Stimulated activated CD4-positive, alpha-beta T cell treated with anti-CD3 and anti-CD28 coated beads, TNF-alpha, amount 100 ng/mL, for 1 hour (primary cell): ENCODE data around the gene RPH3AL.
"Not testable (repeated sequence)": the region's sequence is repeated elsewhere in the genome, so short reads cannot be mapped to it uniquely, and the experiment has no call there.

Source experiments
- DNase-seq, 3 donors: peaks; one replicate each; pipeline ENCODE4 v3.0.0-alpha.2; 2020; ENCODE audit warnings: low read depth in 3 of 3, low spot score in 1 of 3

The RPH3AL gene

DNA sequence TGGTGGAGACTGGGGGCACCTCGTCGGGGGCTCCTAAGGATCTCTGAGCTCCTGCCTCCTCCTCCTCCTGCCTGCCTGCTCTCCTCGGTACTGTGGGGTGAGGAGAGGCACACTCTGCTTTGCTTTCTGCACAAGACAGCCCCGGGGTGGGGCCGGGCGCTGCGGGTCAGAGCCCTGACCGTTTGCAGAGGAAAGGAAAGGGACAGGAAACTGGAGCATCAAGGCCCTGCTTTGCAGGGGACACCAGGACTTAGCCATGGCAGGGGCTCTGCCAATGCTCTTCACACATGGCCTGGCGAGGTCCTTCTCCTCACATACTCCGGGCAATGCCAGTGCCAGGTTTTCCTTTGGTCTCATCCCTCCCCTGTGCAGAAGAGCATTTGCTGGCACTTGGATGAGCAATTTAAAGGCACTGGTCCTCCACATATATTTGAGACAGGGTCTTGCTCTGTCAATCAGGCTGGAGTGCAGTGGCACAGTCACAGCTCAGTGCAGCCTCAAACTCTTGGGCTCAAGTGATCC lies 147.4 kb downstream of the RPH3AL start:
- no peak for DNase-seq

DNA sequence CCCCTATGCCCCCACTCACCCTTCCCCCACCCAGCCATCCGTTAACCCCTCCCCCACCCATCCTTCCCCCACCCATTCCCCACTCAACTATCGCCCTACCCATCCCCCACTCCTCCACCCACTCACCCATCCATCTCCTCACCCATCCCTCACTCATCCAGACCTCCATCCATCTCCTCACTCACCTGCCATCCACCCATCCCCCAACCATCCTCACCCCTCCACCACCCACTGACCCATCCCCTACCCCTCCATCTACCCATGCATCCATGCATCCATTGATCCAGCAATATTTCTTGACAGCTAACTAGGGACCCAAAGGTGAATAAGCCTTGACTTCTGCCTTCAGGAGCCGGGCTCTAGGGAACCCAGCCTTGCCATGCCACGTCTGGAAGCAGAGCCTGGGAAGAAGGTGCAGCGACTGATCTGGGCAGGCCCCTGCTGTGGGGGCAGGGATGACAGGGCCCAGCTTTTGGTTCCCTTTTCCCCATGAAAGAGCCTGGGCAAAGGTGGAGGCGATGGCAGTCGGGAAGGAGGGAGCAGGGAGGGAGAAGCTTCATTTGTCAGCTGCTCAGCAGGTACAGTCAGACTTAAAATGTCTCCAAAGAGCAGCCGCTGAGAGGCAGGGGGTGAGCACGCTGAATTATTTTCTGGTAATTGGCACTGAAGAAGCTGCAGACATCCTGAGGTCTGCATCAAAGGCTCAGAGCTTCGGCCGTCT lies 148.0 kb downstream of the RPH3AL start:
- DNase-seq = no peak

DNA sequence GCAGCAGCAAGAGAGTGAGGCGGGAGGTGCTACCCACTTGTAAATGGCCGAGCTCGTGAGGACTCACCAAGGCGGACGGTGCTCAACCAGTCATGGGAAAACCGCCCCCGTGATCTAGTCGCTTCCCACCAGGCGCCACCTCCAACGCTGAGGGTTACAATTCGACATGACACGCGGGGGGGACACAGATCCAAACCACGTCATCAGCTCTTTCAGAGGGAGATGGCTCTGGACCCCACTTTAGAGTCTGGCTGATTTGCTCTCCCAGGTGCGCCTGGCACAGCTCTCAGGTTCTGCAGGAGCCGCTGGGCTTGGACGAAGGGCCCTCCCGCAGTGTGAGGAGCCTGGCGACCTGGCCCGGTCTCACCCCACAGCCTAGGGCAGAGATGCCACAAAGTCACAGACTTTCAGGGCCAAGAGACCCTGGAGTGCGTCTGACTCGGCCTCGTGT lies 150.1 kb downstream of the RPH3AL start:
- DNase-seq = no peak

DNA sequence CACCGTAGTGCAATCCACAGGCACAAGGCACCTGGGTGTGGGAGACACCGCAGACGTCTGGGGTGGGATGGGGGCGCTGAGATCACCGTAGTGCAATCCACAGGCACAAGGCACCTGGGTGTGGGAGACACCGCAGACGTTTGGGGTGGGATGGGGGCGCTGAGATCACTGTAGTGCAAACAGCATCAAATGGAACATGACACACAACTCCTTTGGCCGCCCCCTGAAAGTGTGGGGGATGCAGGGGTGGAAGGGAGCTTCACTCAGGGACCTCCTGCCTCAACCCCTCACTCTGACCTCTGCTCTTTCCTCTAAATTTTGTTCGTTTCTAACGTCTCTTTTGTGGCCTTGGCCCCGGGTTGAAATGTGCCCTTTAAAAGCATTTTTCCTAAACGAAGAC lies 150.9 kb downstream of the RPH3AL start:
- not testable (repeated sequence) for DNase-seq

DNA sequence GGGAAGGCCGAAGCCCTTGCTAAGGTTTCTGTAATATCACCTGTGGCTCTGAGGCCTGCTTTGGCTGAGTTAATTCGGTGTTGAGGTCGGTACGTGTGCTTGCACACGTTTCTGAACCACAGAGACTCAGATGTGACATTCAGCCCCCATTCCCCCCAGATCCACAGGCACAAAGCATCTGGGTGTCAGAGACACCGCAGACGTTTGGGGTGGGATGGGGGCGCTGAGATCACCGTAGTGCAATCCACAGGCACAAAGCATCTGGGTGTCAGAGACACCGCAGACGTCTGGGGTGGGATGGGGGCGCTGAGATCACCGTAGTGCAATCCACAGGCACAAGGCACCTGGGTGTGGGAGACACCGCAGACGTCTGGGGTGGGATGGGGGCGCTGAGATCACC lies 151.3 kb downstream of the RPH3AL start:
- DNase-seq = not testable (repeated sequence)

DNA sequence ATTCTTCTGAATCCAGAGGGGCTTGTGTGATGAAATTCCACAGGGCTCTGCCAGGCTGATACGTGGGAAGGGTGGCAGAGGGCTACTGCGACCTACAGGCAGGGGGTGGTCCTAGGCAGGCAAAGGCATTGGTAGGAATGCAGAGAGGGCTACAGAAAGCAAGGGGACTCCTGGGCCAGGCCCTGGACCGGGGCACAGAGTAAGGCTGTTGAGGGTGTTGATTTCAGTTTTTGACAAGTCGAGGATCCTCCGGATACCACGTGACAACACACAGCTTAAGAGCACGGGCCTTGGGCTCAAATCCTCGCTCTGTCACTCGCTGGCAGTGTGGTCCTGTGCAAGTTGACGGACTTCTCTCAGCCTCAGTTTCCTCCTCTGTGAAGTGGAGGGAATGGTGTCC lies 152.0 kb downstream of the RPH3AL start:
- no peak for DNase-seq

DNA sequence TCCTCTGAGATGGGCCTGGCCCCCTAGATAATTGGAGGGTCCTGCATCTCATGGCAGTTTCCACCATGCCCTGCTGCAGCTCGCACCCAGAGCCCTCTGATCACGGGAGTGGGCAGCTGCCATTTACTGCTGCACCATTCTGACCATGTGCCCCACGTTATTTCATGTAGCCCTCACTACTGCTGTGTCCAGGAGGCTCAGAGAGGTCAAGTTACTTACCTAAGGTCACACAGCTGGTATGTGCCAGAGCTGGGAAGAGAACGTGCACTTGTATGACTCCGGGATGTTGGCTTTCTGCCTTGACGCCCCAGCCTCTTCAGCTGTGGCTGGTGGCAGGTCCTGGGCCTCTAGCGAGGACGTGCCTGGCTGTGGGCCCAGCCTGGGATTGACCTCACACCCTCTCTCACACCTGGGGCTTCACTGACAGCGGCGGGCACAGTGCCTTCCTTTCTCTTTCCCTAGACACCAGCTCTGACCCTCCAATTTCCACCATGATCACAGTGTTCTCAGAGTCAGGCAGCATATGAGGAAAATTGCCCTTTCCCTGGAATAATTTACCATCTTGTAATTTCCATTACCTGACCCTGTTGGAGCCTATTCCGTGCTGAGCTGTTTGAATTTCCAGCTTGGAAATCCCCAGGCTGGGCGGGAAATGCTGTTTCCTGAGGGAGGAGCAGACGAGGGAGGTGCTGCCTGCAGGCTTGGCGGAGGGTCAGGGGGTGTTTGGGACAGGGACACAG lies 152.6 kb downstream of the RPH3AL start:
- no peak for DNase-seq

DNA sequence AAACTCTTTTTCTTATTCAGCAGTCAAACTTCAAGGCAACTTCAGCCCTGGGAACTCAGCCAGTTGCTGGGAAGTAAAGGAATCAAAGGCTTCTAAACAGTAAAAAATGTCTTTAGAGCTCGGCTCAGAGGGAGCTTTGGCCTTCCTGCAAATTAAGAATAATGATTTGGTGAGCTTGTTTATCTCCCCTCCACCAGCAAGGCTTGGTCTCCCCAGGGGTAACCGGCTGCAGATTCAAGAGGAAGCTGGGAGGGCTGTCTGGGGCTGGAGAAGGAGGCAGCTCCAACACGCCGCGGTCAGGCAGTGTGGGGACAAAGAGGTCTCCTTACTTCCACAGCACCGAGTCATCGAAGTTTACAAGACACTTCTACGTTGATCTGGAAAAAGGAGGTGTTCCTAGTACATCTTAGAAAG lies 153.4 kb downstream of the RPH3AL start:
- DNase-seq = no peak

DNA sequence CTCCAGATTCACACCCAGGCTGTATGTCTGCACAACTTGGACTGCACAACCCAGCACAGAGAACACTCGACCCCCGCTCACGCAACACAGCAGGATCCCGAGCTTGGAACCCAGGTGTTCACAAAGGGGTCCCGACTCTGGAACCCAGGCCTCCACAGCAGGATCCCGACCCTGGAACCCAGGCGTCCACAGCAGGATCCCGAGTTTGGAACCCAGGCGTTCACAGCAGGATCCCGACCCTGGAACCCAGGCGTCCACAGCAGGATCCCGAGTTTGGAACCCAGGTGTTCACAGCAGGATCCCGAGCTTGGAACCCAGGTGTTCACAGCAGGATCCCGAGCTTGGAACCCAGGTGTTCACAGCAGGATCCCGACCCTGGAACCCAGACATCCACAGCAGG lies 154.4 kb downstream of the RPH3AL start:
- not testable (repeated sequence) for DNase-seq

DNA sequence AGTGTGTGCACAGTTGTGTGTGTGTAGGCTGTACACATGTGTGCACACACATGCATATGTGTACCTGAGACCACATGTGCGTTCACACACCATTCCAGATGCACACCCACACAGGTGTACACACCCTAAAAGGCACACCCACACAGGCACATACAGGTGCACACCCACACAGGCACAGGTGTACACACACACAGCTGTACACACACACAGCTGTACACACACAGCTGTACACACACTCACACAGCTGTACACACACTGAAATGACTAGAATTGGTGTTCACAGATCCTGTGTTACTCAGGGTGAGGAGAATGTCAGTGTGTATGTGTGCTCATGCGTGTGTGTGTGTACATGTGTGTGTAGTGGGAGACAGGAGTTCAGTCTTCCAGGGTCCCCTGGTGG lies 155.3 kb downstream of the RPH3AL start:
- no peak for DNase-seq

DNA sequence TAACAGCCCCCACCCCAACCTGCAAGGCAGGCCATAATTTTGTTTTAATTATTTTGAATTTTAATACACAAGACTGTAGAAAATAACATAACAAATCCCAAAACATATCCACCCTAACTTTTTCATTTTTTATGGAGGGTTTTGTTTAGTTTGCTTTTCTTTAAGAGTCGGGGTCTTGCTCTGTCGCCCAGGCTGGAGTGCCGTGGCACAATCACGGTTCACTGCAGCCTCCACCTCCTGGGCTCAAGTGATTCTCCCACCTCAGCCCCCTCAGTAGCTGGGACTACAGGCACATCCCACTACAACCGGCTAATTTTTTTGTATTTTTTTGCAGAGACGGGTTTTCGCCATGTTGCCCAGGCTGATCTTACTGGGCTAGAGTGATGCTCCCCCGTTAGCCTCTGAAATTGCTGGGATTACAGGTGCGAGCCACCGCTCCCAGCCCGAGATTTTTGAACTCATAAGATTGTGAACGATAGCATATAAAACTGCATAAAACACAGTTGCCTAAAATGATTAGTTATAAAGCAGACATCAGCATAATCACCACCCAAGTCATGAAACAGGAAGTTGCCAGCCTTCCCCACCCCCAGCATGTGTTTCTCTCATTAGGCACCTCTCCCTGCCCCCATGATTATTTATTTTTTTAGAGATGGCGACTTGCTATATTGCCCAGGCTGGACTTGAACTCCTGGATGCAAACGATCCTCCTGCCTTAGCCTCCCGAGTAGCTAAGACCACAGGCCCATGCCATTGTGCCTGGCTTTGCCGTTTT lies 157.6 kb downstream of the RPH3AL start:
- DNase-seq = no peak

DNA sequence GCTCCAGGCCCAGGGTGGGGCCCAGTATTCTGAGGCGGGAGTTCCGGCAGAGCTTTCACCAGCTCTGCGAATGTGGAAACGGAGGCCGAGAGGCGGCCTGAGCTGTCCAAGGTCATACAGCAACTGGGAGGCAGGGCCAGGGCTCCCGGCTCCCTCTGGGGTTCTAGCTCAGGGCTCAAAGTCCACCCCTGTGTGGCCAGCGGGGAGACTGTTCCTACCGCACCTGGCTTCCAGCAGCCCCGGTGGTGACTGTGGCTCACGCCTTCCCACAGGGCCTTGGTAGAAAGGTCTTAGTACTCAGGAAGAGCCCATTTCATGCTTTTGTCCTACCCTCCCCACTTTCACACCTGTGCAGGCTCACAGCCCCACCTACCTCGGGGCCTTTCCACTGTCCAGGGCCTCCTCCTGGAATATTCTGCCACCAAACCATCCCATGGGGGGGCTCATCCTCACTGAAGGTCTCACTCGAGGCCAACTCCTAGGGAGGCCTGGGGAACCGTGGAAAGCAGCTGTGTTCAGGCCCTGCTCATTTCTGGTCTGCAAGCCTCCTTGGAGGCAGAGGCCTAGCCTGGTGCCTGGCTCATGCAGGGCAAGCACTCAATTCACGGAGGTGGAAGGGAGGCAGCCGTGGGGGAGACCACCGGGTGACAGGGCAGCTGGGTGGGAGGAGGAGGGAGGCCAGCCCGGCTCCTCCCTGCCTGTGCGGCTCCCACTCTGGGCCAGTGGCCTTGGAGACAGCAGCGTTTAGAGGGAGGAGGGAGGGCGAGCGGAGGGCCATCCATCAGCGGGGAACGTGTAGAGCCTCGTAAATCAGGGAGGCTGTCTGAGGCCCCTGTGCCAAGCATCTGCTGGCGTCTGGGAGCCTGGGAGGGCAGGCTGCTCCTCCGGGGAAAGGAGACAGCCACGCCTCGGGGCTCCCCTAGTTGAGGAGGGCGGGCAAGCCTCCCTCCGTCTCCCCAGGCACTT lies 158.5 kb downstream of the RPH3AL start:
- DNase-seq = no peak

DNA sequence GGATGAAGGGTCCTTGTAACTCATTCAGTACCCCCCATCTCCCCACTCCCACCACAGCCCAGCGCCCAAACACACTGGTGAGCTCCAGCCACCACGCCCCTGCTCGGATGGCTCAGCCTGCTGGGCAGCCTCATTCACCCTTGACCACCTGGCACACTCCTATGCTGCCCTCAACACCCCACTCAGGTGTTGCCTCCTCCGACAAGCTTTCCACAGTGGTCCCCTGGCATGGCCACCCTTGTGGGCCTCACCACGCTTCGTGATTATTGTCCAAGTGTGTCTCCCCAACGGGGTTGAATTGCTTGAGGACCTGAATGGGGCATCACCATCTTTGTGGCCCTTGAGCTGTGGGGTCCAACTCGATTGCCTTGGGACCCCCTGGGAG lies 159.2 kb downstream of the RPH3AL start:
- DNase-seq = no peak

DNA sequence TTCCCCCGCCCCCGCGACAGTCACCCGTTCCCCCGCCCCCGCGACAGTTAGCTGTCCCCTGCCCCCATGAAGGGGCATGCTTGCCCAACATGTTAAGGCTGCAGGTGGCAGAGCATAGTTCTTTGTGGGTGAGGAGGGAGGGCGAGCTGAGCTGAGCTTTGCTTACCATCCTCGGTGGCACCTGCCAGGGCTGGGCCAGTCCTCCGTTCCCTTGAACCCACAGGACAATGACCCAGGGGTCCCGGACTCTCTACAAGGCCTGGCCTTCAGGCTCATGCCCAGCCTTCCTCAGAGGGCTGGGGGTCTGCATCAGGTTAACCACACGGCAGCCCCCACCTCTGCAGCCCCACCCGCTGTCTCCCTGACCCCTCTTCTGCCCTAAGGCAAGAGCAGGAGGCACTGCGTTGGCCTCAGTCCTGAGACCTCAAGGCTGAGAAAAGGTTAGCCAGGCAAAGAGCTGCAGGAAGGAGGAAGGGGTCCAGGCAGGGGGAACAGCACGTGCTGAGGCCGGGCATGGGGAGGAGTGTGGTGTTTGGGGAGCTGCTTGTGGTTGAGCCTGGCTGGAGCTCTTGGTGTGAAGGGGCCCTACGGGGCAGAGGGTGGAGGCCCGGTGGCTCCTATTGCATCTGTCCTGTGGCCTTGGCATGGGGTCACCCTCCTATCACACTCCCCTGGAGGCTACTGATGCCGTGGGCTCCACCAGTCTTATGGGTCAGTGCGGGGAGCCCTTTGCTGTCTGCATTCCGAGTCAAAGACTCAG lies 159.8 kb downstream of the RPH3AL start:
- DNase-seq = no peak

DNA sequence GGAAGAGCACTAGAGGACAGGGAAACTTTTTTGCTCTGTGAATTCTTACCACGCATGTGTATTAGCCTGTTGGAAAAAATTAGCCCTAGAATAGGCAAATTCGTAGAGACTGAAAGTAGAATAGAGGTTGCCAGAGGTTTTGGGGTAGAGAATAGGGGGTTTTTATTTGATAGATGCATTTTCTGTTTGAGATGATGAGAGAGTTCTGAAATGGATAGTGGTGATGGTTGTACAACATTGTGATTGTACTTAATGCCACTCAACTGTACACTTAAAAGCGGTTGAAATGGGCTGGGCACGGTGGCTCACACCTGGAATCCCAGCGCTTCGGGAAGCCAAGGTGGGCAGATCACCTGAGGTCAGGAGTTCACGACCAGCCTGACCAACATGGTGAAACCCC lies 163.2 kb downstream of the RPH3AL start:
- DNase-seq = no peak

DNA sequence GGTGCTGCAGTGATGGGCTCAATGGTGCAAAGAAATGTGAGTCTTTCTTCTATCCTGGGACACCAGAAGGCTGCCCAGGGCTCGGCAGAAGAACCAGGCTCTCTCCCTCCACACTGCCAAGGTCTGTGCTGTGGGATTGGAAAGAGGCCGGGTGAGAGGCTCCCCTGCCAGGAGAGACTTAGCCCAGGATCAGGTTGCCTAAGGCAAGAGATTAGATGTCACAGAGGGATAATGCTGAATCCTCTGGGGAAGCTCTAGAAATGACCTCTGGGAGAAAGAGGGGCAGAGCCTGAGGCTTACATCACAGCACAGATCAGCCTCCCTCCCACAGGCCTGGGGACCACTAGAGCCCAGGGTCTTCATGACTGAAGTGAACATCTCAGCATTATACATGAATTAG lies 165.5 kb downstream of the RPH3AL start:
- no peak for DNase-seq

DNA sequence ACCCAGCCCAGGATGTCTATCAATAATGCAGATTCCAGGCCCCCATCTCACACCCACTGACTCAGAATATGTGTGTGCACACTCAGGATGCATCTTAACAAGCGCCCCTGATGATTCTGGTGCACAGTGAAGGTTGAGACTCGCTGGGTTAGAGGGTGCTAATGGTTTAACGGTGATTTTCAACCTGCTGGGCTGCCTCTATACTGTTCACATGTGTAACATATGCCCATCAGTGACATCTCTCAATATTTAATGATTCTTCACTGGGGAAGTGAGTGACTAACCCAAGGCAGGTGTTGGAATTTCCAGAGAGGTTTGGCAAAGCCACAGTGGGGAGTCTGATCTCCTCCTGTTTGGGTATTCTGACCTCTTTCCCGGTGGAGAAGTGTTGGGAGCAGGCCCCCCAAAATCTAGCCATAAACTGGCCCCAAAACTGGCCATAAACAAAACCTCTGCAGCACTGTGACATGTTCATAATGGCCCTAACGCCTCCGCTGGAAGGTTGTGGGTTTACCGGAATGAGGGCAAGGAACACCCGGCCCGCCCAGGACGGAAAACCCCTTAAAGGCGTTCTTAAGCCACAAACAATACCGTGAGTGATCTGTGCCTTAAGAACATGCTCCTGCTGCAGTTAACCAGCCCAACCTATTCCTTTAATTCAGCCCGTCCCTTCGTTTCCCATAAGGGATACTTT lies 167.0 kb downstream of the RPH3AL start:
- no peak for DNase-seq

DNA sequence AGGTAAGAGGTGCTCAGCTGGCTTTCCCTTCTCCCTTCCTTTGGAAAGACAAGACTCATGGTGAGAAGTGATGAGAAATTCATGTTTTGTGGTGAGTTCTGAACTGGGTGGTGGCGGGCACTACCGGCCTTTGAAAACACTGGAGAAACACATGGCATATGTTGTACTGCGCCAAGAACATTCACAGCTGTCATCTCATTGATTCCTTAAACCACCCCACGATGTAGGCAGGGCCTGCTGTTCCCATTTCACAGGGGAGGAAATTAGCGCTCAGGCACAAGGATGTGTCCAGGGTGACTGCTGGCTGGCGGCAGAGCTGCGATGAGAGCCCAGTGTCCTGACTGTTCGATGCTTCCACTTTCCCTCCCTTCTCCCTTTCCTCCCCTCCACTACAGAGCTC lies 169.6 kb downstream of the RPH3AL start:
- DNase-seq = no peak

DNA sequence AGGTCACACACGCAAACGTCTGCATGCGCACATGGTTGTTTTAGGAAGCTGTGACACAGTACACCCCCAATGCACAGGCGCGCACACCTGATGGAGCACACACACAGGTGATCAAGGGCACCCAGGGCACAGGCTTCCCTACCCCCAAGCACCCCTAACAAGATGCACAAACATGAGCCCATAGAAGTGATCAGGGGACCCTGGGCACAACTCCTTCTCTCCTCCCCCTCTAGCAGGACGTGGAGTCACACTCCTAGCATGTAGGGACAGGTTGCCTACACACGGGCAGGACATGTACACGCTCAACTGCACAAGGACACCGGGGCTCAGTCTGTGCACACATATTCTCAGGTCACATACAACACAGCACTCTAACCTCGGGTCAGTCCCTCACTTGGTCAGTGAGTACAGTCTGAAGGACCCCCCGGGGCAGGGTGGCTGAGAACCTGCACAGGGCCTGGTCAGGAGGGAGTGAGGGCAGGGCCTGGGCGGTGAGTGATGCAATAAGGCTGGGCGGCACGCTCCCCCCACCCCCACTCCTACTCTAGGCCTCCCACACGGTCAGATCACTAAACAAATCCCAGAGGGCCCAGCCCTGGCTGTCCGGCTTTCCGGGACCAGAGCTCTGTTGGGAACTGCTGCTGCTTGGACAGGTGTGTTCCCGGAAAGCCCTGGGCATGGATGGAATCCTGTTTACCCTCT lies 170.4 kb downstream of the RPH3AL start:
- no peak for DNase-seq
